ENCODE measurements around the gene SYP. TPM values are rescaled to one million over a fixed set of nuclear protein-coding genes. Genes with fewer than 3 reads are reported as not detected.
A peak's percentile ranks its signal among the peaks of the same experiment; 100 is the strongest.
"Not testable (repeated sequence)": the region's sequence is repeated elsewhere in the genome, so short reads cannot be mapped to it uniquely, and the experiment has no call there.

The SYP gene
- total RNA-seq, 4 donors from 2014 or later: 2.0 to 4.4 (median 3.0) TPM; not detected in 1

DNA sequence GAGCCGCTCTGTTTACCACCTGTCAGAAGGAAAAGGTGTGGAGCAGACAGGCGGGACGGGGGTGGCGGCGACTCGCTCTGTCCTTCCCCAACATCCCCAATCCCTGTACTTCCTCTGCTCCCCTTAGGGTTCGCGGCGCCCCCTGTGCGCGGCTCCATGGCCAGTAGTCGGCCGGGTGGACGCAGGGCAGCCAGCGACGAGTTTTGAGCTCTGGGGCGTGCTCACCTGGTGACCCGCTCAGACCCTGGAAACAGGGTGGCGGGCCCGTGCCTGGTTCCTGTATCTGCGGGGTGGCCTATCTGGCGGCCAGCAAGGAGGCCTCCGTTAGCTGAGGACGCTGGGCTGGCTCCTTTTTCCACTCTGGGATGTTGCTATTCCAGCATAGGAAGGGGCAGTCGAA, 42.8 kb downstream of the SYP start:
- Histone ChIP-seq H3K27ac (no peak overlapping the region), H3K4me3 (no peak overlapping the region), H3K27me3 (no peaks in the 10 kb centered on the region), H3K9me3 (no peaks in the 10 kb centered on the region), H3K4me1 (no peaks in the 10 kb centered on the region), H3K36me3 (no peaks in the 10 kb centered on the region)
- DNase-seq: no peak
- intact Hi-C loops (cut with DNase I; ENCODE audit: low total_unique reads): no loop called here
- TF ChIP-seq, protein P1, sequence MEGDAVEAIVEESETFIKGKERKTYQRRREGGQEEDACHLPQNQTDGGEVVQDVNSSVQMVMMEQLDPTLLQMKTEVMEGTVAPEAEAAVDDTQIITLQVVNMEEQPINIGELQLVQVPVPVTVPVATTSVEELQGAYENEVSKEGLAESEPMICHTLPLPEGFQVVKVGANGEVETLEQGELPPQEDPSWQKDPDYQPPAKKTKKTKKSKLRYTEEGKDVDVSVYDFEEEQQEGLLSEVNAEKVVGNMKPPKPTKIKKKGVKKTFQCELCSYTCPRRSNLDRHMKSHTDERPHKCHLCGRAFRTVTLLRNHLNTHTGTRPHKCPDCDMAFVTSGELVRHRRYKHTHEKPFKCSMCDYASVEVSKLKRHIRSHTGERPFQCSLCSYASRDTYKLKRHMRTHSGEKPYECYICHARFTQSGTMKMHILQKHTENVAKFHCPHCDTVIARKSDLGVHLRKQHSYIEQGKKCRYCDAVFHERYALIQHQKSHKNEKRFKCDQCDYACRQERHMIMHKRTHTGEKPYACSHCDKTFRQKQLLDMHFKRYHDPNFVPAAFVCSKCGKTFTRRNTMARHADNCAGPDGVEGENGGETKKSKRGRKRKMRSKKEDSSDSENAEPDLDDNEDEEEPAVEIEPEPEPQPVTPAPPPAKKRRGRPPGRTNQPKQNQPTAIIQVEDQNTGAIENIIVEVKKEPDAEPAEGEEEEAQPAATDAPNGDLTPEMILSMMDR (IDR thresholded peaks at IDR 0.05): no peak
- TF ChIP-seq POLR2A (IDR thresholded peaks at IDR 0.05): no peak

DNA sequence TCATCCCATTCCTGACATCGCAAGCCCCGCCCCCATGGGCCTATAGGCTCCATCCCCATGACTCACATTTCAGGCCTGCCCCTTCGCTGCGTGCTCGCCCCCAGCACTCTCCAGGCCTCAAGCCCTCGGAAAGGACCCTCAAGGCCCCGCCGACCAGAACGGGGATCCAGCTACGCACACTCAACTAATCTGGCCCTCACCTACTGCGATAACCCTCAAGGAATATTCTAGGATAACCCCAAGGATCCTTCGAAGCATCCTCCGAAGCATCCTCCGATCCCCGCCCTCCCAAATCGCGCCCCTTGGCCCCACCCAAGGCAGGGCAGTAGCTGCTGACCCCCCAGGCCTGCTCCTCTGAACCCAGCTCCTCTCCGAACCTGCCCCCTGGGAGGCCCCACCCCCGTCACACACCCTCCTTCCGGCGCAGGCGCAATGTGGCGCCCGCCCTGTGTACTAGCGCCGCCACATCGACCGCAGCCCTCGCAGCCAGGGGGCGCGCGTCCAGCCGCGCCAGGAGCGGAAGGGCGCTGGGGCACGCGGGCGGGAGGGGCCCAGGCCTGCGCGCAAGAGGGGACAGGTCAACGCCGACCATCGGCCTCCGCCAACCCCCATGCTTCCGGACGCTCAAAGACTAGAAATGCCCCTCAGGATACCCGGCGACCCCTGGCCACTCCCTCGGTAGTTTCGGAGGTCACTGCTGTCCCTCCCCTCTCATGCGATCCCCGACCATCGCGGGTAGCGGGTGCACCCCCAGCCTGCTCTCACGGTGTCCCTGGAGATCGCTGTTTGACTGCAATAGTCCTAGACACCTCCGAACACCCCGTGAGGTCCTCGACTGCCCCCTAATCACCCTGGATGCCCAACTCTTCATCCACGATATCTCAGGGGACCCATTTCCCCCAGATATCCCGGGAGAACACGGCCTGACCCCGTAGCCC, 43.8 kb downstream of the SYP start:
- intact Hi-C loops (cut with DNase I; ENCODE audit: low total_unique reads): no loop called here
- TF ChIP-seq POLR2A (IDR thresholded peaks at IDR 0.05): peak; percentile 28 to 74
- TF ChIP-seq, protein P1 (IDR thresholded peaks at IDR 0.05): peak; percentile 38 to 93 (median 84)
- DNase-seq: peak; percentile 90 to 91
- H3K36me3 ChIP-seq: no peaks in the 10 kb centered on the region
- H3K9me3 ChIP-seq: no peaks in the 10 kb centered on the region
- no peaks in the 10 kb centered on the region for H3K27me3 ChIP-seq
- no peaks in the 10 kb centered on the region for H3K4me1 ChIP-seq
- peak overlapping the region; percentile 49 for H3K4me3 ChIP-seq
- peak overlapping the region; percentile 96 to 98 for H3K27ac ChIP-seq

DNA sequence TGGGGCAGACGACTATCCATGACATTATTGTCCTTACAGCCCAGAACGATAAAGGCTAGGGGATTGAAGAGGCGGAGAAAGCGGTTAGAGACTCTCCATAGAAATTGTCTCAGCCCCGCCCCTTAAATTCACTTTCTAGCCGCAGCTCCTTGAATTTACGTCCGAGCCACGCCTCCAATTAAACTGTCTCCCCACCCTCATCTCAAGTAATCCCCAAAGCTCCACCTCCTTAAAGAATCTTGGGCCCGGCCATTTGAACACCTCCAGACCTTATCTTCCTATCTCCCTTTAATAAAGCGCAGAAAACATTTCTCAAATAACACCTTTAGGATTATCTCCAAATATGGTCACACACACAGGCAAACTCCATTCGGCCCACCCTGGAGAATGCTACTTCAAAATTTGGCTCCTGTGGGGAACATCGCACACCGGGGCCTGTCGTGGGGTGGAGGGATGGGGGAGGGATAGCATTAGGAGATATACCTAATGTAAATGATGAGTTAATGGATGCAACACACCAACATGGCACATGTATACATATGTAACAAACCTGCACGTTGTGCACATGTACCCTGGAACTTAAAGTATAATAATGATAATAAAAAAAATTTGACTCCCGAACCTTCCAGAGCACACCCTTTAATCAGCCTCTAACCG, 44.6 kb downstream of the SYP start:
- peak; percentile 46 to 73 for DNase-seq

DNA sequence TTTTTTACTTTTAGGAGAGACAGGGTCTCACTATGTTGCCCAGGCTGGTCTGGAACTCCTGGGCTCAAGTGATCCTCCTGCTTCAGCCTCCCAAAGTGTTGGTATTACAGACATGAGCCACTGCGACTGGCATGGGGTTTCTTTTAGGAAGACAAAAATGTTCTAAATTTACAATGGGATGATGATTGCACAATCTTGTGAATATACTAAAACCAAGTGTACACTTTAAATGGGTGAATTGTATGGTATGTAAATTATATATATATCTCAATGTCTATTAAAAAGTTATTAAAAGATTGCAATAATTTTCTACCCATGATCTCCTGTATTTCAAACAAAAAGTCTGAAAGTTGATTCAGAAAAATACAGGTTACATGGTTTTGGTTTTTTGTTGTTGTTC, 46.5 kb downstream of the SYP start:
- Histone ChIP-seq H3K4me3 (no peak overlapping the region), H3K27ac (no peak overlapping the region), H3K9me3 (no peaks in the 10 kb centered on the region), H3K27me3 (no peaks in the 10 kb centered on the region), H3K4me1 (no peaks in the 10 kb centered on the region), H3K36me3 (no peaks in the 10 kb centered on the region)
- no peak for DNase-seq
- TF ChIP-seq, protein P1 (IDR thresholded peaks at IDR 0.05): no peak
- TF ChIP-seq POLR2A (IDR thresholded peaks at IDR 0.05): no peak
- intact Hi-C loops (cut with DNase I; ENCODE audit: low total_unique reads): no loop called here

More for the DNA sequence above, 44.6 kb downstream of the SYP start:
- Histone ChIP-seq H3K36me3 (no peaks in the 10 kb centered on the region), H3K9me3 (no peaks in the 10 kb centered on the region), H3K4me3 (peak overlapping the region; percentile 49), H3K27ac (peak overlapping the region; percentile 96 to 98), H3K27me3 (no peaks in the 10 kb centered on the region), H3K4me1 (no peaks in the 10 kb centered on the region)
- intact Hi-C loops (cut with DNase I; ENCODE audit: low total_unique reads): no loop called here
- TF ChIP-seq, protein P1 (IDR thresholded peaks at IDR 0.05): no peak
- TF ChIP-seq POLR2A (IDR thresholded peaks at IDR 0.05): peak in 1 of 2 donors; percentile 20

DNA sequence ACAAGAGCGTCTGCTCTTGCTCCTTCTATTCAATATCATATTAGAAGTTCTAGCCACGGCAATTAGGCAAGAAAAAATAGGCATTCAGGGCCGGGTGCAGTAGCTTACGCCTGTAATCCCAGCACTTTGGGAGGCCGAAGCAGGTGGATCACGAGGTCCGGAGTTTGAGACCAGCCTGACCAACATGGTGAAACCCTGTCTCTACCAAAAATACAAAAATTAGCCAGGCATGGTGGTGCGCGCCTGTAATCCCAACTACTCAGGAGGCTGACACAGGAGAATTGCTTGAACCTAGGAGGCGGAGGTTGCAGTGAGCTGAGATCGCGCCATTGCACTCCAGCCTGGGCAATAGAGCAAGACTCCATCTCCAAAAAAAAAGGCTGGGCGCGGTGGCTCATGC, 50.7 kb downstream of the SYP start:
- H3K4me1 ChIP-seq; H3K4me3 ChIP-seq; H3K27ac ChIP-seq; DNase-seq; H3K36me3 ChIP-seq; H3K27me3 ChIP-seq; intact Hi-C loops (cut with DNase I; ENCODE audit: low total_unique reads); H3K9me3 ChIP-seq: not testable (repeated sequence)

DNA sequence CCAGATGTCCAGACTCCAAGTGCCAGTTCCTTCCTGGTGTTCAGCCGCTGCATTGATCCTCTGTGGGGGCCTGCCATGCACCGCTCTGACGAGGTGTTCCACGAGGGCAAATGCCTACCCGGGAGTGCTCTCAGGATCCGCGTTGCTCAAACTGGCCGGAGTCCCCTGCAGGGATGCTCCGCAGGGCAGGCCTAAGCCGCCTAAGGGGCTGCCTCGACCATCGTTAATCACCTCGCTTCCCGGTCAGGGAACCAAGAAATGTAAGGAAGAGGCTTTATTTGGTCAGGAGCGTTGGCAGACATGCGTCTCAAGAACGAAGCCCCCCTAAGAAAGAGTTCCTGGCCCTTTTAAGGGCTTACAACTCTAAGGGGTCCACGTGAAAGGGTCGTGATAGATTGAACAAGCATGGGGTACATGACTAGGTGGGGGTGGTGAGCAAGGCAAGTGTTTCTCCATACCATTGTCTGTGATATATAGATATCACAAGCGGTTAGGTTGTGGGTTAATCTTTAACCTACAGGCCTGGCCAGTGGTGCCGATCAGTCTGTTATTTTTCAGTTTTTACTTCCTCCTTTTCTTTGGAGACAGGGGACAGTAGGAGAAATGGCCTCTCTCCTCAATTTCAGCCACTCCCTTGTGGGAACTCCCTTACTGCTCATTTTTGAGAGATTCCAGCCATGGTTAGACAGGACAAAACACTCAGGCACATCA, 51.4 kb downstream of the SYP start:
- H3K36me3 ChIP-seq; intact Hi-C loops (cut with DNase I; ENCODE audit: low total_unique reads); DNase-seq; H3K4me1 ChIP-seq; H3K27me3 ChIP-seq; H3K27ac ChIP-seq; H3K4me3 ChIP-seq; H3K9me3 ChIP-seq: not testable (repeated sequence)
